Measurements from ENCODE around the gene TIMP2.

Gene TIMP2

GRCh38 chr17:78839235-78839761 is 85.9 kb downstream of the TIMP2 start:
- no peak for DNase-seq (ENCODE audit: low read depth in 2 of 2)

- DNase-seq (ENCODE audit: low read depth in 2 of 2): no peak
These were observed 86.6 kb downstream of the TIMP2 start for GRCh38 chr17:78838574-78839005.

GRCh38 chr17:78836420-78837021 is 88.7 kb downstream of the TIMP2 start:
- no peak for DNase-seq (ENCODE audit: low read depth in 2 of 2)

GRCh38 chr17:78834571-78834970 is 90.6 kb downstream of the TIMP2 start:
- no peak for DNase-seq (ENCODE audit: low read depth in 2 of 2)

- DNase-seq (ENCODE audit: low read depth in 2 of 2): no peak
These were observed 92.7 kb downstream of the TIMP2 start for GRCh38 chr17:78832541-78832810.

GRCh38 chr17:78831688-78832540 is 93.3 kb downstream of the TIMP2 start:
- DNase-seq (ENCODE audit: low read depth in 2 of 2): no peak

GRCh38 chr17:78829477-78829876 is 95.7 kb downstream of the TIMP2 start:
- no peak for DNase-seq (ENCODE audit: low read depth in 2 of 2)

GRCh38 chr17:78828470-78829185 is 96.6 kb downstream of the TIMP2 start:
- no peak for DNase-seq (ENCODE audit: low read depth in 2 of 2)

- DNase-seq (ENCODE audit: low read depth in 2 of 2): no peak
These were observed 98.2 kb downstream of the TIMP2 start for GRCh38 chr17:78826836-78827509.

- DNase-seq (ENCODE audit: low read depth in 2 of 2): no peak
These were observed 98.8 kb downstream of the TIMP2 start for GRCh38 chr17:78826421-78826820.

- DNase-seq (ENCODE audit: low read depth in 2 of 2): no peak
These were observed 99.5 kb downstream of the TIMP2 start for GRCh38 chr17:78825696-78826095.

- no peak for DNase-seq (ENCODE audit: low read depth in 2 of 2)
These were observed 100.9 kb downstream of the TIMP2 start for GRCh38 chr17:78824240-78824639.

GRCh38 chr17:78823282-78824046 is 101.7 kb downstream of the TIMP2 start:
- DNase-seq (ENCODE audit: low read depth in 2 of 2): no peak

- no peak for DNase-seq (ENCODE audit: low read depth in 2 of 2)
These were observed 102.6 kb downstream of the TIMP2 start for GRCh38 chr17:78822552-78822951.

GRCh38 chr17:78821961-78822360 is 103.2 kb downstream of the TIMP2 start:
- no peak for DNase-seq (ENCODE audit: low read depth in 2 of 2)

- DNase-seq (ENCODE audit: low read depth in 2 of 2): no peak
These were observed 104.3 kb downstream of the TIMP2 start for GRCh38 chr17:78820841-78821240.

- no peak for DNase-seq (ENCODE audit: low read depth in 2 of 2)
These were observed 105.1 kb downstream of the TIMP2 start for GRCh38 chr17:78819806-78820792.

GRCh38 chr17:78819402-78819801 is 105.8 kb downstream of the TIMP2 start:
- no peak for DNase-seq (ENCODE audit: low read depth in 2 of 2)

GRCh38 chr17:78818932-78819331 is 106.3 kb downstream of the TIMP2 start:
- DNase-seq (ENCODE audit: low read depth in 2 of 2): no peak

All from stimulated activated CD4-positive, alpha-beta T cell treated with anti-CD3 and anti-CD28 coated beads, Interleukin-15, amount 100 ng/mL, for 48 hours (primary cell).